ENCODE data around the gene HLA-DRB5.
"Not testable (repeated sequence)": the region's sequence is repeated elsewhere in the genome, so short reads cannot be mapped to it uniquely, and the experiment has no call there.

The HLA-DRB5 gene

GRCh38 chr6:32529697-32530430 is at the start of gene HLA-DRB5:
Gene HLA-DRB5 (minus strand): TSS chr6:32530287. CDS start chr6:32530224, 63 bp downstream.
- H3K27ac ChIP-seq: no peak within 1 kb of the TSS

GRCh38 chr6:32578962-32579361 is 48.9 kb upstream of the HLA-DRB5 start:
- TF ChIP-seq, protein P1, sequence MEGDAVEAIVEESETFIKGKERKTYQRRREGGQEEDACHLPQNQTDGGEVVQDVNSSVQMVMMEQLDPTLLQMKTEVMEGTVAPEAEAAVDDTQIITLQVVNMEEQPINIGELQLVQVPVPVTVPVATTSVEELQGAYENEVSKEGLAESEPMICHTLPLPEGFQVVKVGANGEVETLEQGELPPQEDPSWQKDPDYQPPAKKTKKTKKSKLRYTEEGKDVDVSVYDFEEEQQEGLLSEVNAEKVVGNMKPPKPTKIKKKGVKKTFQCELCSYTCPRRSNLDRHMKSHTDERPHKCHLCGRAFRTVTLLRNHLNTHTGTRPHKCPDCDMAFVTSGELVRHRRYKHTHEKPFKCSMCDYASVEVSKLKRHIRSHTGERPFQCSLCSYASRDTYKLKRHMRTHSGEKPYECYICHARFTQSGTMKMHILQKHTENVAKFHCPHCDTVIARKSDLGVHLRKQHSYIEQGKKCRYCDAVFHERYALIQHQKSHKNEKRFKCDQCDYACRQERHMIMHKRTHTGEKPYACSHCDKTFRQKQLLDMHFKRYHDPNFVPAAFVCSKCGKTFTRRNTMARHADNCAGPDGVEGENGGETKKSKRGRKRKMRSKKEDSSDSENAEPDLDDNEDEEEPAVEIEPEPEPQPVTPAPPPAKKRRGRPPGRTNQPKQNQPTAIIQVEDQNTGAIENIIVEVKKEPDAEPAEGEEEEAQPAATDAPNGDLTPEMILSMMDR (conservative IDR thresholded peaks at IDR 0.05): no peak
- no peak for TF ChIP-seq ZFX (IDR thresholded peaks at IDR 0.05)
- no peak overlapping the region for H3K27ac ChIP-seq

More at GRCh38 chr6:32529697-32530430, at the start of gene HLA-DRB5:
- TF ChIP-seq ZFX (IDR thresholded peaks at IDR 0.05): no peak
- TF ChIP-seq, protein P1 (conservative IDR thresholded peaks at IDR 0.05): no peak

GRCh38 chr6:32577493-32577892 is 47.4 kb upstream of the HLA-DRB5 start:
- H3K27ac ChIP-seq: not testable (repeated sequence)

GRCh38 chr6:32576250-32576649 is 46.2 kb upstream of the HLA-DRB5 start:
- H3K27ac ChIP-seq: no peak overlapping the region
- TF ChIP-seq, protein P1 (conservative IDR thresholded peaks at IDR 0.05): no peak
- no peak for TF ChIP-seq ZFX (IDR thresholded peaks at IDR 0.05)

- H3K27ac ChIP-seq: no peak overlapping the region
- TF ChIP-seq, protein P1 (conservative IDR thresholded peaks at IDR 0.05): no peak
- no peak for TF ChIP-seq ZFX (IDR thresholded peaks at IDR 0.05)
Measured at GRCh38 chr6:32570363-32570905, 40.3 kb upstream of the HLA-DRB5 start.

DNA sequence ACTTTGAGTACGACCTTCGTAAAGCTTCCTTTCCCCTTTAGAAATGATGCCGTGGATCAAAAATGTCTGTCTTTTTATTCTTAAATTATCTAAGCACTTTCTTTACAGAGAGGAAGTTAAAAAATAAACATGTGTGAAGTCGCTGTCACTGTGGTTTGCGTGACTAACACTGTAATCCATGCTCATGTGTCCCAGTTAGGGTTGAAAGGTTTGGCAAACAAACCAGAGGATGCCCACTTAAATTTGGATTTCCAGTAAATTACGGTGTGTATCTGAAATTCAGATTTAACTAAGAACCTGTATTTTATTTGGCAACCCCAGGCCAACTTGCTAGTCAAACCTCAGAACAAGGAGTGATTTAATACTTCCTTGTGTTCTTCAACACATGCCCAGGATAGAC is 38.5 kb upstream of the HLA-DRB5 start:
- H3K27ac ChIP-seq: no peak overlapping the region
- TF ChIP-seq ZFX (IDR thresholded peaks at IDR 0.05): no peak
- TF ChIP-seq, protein P1 (conservative IDR thresholded peaks at IDR 0.05): no peak

DNA sequence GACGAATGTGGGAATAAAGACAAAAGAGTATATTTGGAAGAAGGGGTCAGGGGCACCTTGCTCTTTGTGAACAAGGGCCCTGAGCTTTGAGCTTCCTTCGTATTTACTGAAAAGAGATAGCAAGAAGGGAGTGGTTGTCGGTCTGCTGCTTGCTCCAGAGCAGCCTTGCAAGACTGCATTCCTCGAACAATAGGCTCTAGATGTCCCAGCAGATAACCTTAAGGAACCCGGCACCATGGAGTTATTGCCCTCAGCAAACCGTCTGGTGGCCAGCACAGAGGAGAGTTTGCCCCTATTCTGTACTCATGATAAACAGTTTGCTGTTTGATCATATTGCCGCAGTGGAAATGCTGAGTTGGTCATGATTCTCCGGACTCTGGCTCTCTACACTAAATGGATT is 36.9 kb upstream of the HLA-DRB5 start:
- H3K27ac ChIP-seq: no peak overlapping the region
- TF ChIP-seq, protein P1 (conservative IDR thresholded peaks at IDR 0.05): no peak
- TF ChIP-seq ZFX (IDR thresholded peaks at IDR 0.05): no peak

DNA sequence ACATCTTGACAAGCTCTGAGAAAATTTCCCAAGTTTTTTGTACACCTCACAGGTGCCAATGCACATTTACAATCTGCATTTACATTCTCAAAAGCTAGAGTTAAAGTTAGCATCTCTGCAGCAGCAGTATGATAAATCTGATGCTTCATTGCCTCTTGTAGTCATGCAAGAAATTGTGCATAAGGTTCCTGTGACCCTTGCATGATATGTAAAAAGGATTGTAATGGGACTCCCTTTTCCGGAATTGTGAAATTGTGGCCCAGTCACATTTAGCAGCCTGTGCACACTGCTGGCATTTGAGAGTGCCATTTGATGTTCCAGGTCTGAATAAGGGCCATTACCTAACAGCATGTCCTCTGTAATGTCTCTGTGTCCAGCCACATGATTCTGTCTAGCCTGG is 35.4 kb upstream of the HLA-DRB5 start:
- H3K27ac ChIP-seq: no peak overlapping the region

More for the DNA sequence above, 35.4 kb upstream of the HLA-DRB5 start:
- TF ChIP-seq ZFX (IDR thresholded peaks at IDR 0.05): no peak
